Neural crest cell (in vitro differentiated cells): ENCODE results near the gene UBA5. TPM values are rescaled to one million over a fixed set of nuclear protein-coding genes. Genes with fewer than 3 reads are reported as not detected.

Experiments
- DNase-seq: peaks from one replicate; pipeline ENCODE4 v3.0.0; 2021; ENCODE audit warnings: low read depth, mixed read lengths, low spot score
- H3K27ac Mint-ChIP-seq: one replicate; pipeline ENCODE4 v1.8.0; 2021; ENCODE audit warnings: mild to moderate bottlenecking, mixed read lengths; ENCODE audit not compliant: unreplicated experiment
- H3K27me3 Mint-ChIP-seq: 2 replicates; pipeline ENCODE4 v1.8.0; 2021; ENCODE audit warnings: low read depth, mild to moderate bottlenecking, mixed read lengths
- H3K36me3 Mint-ChIP-seq: 2 replicates; pipeline ENCODE4 v1.8.0; 2021; ENCODE audit warnings: low read depth, mild to moderate bottlenecking, mixed read lengths
- H3K4me1 Mint-ChIP-seq: 2 replicates; pipeline ENCODE4 v1.8.0; 2021; ENCODE audit warnings: mixed read lengths
- H3K4me3 Mint-ChIP-seq: one replicate; pipeline ENCODE4 v1.8.0; 2021; ENCODE audit warnings: mild to moderate bottlenecking, mixed read lengths
- H3K9me3 Mint-ChIP-seq: 2 replicates; pipeline ENCODE4 v1.8.0; 2021; ENCODE audit warnings: mixed read lengths
- total RNA-seq: library from RNA; stranded (reverse); gene quantifications from 2 replicates; pipeline ENCODE4 v1.2.1, GENCODE V29; 2021
- TF ChIP-seq, protein P1 (sequence below): fragments of 200-600 bp; sonication (generic); conservative IDR thresholded peaks from 2 replicates; pipeline ENCODE4 v1.5.0; 2021; ENCODE audit warnings: antibody characterized with exemption, mild to moderate bottlenecking

UBA5 gene
- total RNA-seq, 1 donor from 2014 or later, result 49.5 TPM

DNA sequence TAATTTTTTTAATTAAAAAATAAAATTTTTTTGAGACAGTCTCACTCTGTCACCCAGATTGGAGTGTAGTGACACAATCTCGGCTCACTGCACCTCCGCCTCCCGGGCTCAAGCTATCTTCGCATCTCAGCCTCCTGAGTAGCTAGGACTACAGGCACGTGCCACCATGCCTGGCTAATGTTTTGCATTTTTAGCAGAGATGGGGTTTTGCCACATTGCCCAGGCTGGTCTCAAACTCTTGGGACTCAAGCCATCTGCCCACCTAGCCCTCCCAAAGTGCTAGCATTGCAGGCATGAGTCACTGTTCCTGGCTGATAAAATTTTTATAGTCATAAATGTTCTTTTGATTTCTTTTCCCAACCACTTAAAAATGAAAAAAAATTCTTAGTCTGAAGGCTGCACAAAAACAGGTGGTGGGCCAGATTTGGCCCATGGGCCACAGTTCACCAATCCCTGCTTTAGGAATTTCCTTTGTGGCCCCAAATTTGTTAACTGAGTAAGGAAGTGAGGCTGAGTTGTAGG is 9.2 kb downstream of the UBA5 start:
- H3K9me3 Mint-ChIP-seq, result no peaks in the 10 kb centered on the region
- TF ChIP-seq, protein P1, sequence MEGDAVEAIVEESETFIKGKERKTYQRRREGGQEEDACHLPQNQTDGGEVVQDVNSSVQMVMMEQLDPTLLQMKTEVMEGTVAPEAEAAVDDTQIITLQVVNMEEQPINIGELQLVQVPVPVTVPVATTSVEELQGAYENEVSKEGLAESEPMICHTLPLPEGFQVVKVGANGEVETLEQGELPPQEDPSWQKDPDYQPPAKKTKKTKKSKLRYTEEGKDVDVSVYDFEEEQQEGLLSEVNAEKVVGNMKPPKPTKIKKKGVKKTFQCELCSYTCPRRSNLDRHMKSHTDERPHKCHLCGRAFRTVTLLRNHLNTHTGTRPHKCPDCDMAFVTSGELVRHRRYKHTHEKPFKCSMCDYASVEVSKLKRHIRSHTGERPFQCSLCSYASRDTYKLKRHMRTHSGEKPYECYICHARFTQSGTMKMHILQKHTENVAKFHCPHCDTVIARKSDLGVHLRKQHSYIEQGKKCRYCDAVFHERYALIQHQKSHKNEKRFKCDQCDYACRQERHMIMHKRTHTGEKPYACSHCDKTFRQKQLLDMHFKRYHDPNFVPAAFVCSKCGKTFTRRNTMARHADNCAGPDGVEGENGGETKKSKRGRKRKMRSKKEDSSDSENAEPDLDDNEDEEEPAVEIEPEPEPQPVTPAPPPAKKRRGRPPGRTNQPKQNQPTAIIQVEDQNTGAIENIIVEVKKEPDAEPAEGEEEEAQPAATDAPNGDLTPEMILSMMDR, result no peak
- no peak overlapping the region for H3K4me3 Mint-ChIP-seq
- DNase-seq, result no peak
- peaks cover 3% of the 10 kb centered on the region for H3K36me3 Mint-ChIP-seq
- no peak overlapping the region for H3K27ac Mint-ChIP-seq
- no peaks in the 10 kb centered on the region for H3K27me3 Mint-ChIP-seq
- H3K4me1 Mint-ChIP-seq, result peaks cover 6% of the 10 kb centered on the region

DNA sequence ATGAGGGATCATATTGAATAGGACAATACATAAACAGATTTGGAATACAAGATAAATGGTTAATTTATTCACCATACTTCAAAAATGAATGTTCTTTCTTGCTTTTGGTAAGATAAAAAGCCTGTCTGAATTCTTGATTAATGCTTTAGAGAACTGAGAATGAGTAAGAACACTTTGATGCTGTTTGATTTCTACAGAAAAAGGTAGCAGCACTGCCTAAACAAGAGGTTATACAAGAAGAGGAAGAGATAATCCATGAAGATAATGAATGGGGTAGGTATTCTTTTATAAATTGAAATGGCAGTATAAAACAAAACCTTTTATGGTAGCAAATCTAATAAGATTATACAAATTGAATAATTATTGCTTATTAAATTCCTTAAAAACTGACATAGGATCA is 15.3 kb downstream of the UBA5 start:
- no peak overlapping the region for H3K27ac Mint-ChIP-seq
- TF ChIP-seq, protein P1, result no peak
- no peaks in the 10 kb centered on the region for H3K9me3 Mint-ChIP-seq
- no peak overlapping the region for H3K4me3 Mint-ChIP-seq
- H3K36me3 Mint-ChIP-seq, result peaks cover 10% of the 10 kb centered on the region
- H3K27me3 Mint-ChIP-seq, result no peaks in the 10 kb centered on the region
- no peaks in the 10 kb centered on the region for H3K4me1 Mint-ChIP-seq
- no peak for DNase-seq

DNA sequence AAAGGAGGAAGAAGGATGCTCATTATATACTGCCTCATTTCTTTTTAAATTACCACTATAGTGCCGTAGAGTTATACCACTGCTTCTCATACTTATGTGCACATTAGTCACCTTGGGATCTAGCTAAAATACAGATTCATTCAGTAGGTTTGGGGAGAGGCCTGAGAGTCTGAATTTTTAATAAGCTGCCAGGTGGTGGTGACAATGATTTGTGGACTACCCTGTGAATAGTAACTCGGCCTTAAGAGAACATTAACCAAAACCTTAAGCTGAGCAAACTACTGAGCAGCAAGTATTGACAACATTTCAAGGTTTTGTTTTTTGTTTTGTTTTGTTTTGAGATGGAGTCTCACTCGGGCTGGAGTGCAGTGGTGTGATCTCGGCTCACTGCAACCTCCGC is 19.8 kb downstream of the UBA5 start:
- no peaks in the 10 kb centered on the region for H3K4me1 Mint-ChIP-seq
- no peaks in the 10 kb centered on the region for H3K9me3 Mint-ChIP-seq
- peaks cover 10% of the 10 kb centered on the region for H3K36me3 Mint-ChIP-seq
- no peak for DNase-seq
- H3K27ac Mint-ChIP-seq, result no peak overlapping the region
- H3K4me3 Mint-ChIP-seq, result no peak overlapping the region
- TF ChIP-seq, protein P1, result no peak
- H3K27me3 Mint-ChIP-seq, result no peaks in the 10 kb centered on the region

DNA sequence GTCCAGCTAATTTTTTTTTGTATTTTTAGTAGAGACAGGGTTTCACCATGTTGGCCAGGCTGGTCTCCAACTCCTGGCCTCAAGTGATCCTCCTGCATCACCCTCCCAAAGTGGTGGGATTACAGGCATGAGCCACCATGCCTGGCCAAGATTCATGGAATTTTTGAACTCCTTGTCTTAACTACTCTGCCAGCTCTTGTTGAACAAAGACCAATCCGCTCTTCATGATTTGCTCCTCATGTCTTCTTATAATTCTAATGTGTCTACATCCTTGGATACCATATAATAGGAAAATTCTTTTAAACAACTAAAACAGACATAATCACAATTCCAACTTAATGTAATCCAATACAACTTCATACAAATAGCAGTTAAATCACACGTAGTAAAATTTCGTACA is 21.3 kb downstream of the UBA5 start:
- TF ChIP-seq, protein P1, result no peak
- Mint-ChIP-seq H3K27me3 (no peaks in the 10 kb centered on the region), H3K4me3 (no peak overlapping the region), H3K9me3 (no peaks in the 10 kb centered on the region), H3K36me3 (peaks cover 10% of the 10 kb centered on the region), H3K27ac (no peak overlapping the region), H3K4me1 (no peaks in the 10 kb centered on the region)
- no peak for DNase-seq

DNA sequence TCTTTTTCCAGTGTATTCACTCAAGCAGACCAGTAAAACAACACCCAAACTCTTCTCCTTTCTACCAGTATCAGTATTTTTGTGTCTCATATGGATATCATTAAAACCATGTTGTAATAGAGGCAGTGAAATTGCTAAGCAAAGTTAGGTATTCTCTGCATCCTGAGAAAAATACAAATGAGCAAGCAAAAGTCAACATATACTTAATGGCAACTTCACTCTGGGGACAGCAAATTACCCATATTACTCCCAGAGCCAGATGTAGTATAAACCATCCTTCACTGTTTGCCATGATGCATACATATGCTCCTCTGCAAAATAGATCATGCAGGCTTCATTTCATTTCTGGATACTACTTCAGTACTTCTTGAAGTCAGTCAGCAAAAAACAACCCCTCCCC is 22.1 kb downstream of the UBA5 start:
- Mint-ChIP-seq H3K4me3 (no peak overlapping the region), H3K27me3 (no peaks in the 10 kb centered on the region), H3K27ac (no peak overlapping the region), H3K9me3 (no peaks in the 10 kb centered on the region), H3K4me1 (no peaks in the 10 kb centered on the region), H3K36me3 (peaks cover 10% of the 10 kb centered on the region)
- no peak for DNase-seq
- TF ChIP-seq, protein P1, result no peak

DNA sequence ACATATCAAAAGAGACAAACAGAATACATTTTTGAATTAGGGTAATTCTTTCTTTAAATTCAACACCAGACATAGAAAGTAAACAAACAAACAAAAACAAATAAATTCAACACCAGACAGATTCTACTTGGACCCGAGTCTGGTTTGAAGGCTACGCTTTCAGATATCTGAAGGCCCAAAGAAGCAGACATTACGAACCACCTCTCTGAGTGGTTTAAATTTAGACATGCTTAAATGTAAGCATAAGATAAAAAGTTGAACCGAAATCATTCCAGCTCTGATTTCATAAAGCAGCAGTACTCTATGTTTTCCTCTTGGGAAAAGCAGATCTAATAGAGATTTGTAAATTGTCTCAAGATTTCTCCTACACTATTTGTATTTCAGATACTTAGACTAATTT is 29.9 kb downstream of the UBA5 start:
- no peak overlapping the region for H3K4me3 Mint-ChIP-seq
- DNase-seq, result no peak
- H3K9me3 Mint-ChIP-seq, result no peaks in the 10 kb centered on the region
- H3K27me3 Mint-ChIP-seq, result no peaks in the 10 kb centered on the region
- H3K4me1 Mint-ChIP-seq, result no peaks in the 10 kb centered on the region
- H3K36me3 Mint-ChIP-seq, result peaks cover 6% of the 10 kb centered on the region
- TF ChIP-seq, protein P1, result no peak
- H3K27ac Mint-ChIP-seq, result no peak overlapping the region
